Neuronal stem cell (in vitro differentiated cells): Measurements from ENCODE around the gene UBR3.

Experiments used
- DNase-seq: peaks from one replicate; pipeline ENCODE4 v3.0.0-alpha.2; 2013; ENCODE audit warnings: low spot score
- H2AFZ ChIP-seq: one replicate; pipeline ENCODE4 v1.6.1; 2013; ENCODE audit warnings: mild to moderate bottlenecking, low read length, inconsistent platforms
- H2AK5ac ChIP-seq: 2 replicates; pipeline ENCODE4 v1.6.1; 2013; ENCODE audit warnings: low read depth, mild to moderate bottlenecking, inconsistent platforms, low read length, moderate library complexity, mixed read lengths
- H2BK120ac ChIP-seq: 2 replicates; pipeline ENCODE4 v1.6.1; 2013; ENCODE audit warnings: low read depth, mild to moderate bottlenecking, inconsistent platforms, low read length, moderate library complexity, mixed read lengths
- H2BK12ac ChIP-seq: one replicate; pipeline ENCODE4 v1.6.1; 2013; ENCODE audit warnings: low read length, inconsistent platforms
- H2BK15ac ChIP-seq: 2 replicates; pipeline ENCODE4 v1.6.1; 2013; ENCODE audit warnings: mild to moderate bottlenecking, low read length, inconsistent platforms, mixed read lengths
- H2BK5ac ChIP-seq: one replicate; pipeline ENCODE4 v1.6.1; 2013; ENCODE audit warnings: inconsistent platforms, mild to moderate bottlenecking, low read length, moderate library complexity
- H3K14ac ChIP-seq: one replicate; pipeline ENCODE4 v1.6.1; 2013; ENCODE audit warnings: low read length, inconsistent platforms
- H3K18ac ChIP-seq: 2 replicates; pipeline ENCODE4 v1.6.1; 2013; ENCODE audit warnings: low read length, inconsistent platforms
- H3K23ac ChIP-seq: 2 replicates; pipeline ENCODE4 v1.6.1; 2013; ENCODE audit warnings: low read depth, mild to moderate bottlenecking, mixed read lengths, low read length, inconsistent platforms; ENCODE audit not compliant: poor library complexity
- H3K27ac ChIP-seq: replicated peaks from 3 replicates; pipeline ENCODE4 v1.5.1; 2013; ENCODE audit warnings: low read length, inconsistent platforms
- H3K27me3 ChIP-seq, 3 experiments: 2 replicates each; pipeline ENCODE4 v1.6.1; 2013; ENCODE audit warnings: low read length in 3 of 3, mild to moderate bottlenecking in 2 of 3, inconsistent platforms in 1 of 3, low read depth in 1 of 3, mixed read lengths in 1 of 3, moderate library complexity in 1 of 3; ENCODE audit not compliant: control insufficient read depth in 3 of 3, insufficient read depth in 3 of 3
- H3K36me3 ChIP-seq, 2 donors: replicated peaks in 1 of 2; 2 replicates each; pipeline ENCODE4 v1.6.1; 2013; ENCODE audit warnings: low read length in 2 of 2; ENCODE audit not compliant: control insufficient read depth in 2 of 2, insufficient read depth in 2 of 2
- H3K4ac ChIP-seq: 2 replicates; pipeline ENCODE4 v1.6.1; 2013; ENCODE audit warnings: inconsistent platforms, mild to moderate bottlenecking, low read length, moderate library complexity
- H3K4me1 ChIP-seq, 2 donors: 1 replicate in 1 of 2; 2 replicates in 1 of 2; pipeline ENCODE4 v1.6.1; 2013; ENCODE audit warnings: low read length in 2 of 2, low read depth in 1 of 2; ENCODE audit not compliant: control insufficient read depth in 2 of 2, insufficient read depth in 1 of 2
- H3K4me2 ChIP-seq: one replicate; pipeline ENCODE4 v1.6.1; 2013; ENCODE audit warnings: mild to moderate bottlenecking, low read length, inconsistent platforms; ENCODE audit not compliant: insufficient read depth, poor library complexity, severe bottlenecking
- H3K4me3 ChIP-seq, 2 donors: 2 replicates each; pipeline ENCODE4 v1.5.1; 2013; ENCODE audit warnings: low read length in 2 of 2, mild to moderate bottlenecking in 2 of 2, inconsistent platforms in 1 of 2, moderate library complexity in 1 of 2
- H3K79me1 ChIP-seq: one replicate; pipeline ENCODE4 v1.6.1; 2013; ENCODE audit warnings: low read depth, mild to moderate bottlenecking, inconsistent platforms, low read length, moderate library complexity
- H3K9ac ChIP-seq: one replicate; pipeline ENCODE4 v1.6.1; 2013; ENCODE audit warnings: mild to moderate bottlenecking, low read depth, low read length, inconsistent platforms; ENCODE audit not compliant: poor library complexity
- H3K9me3 ChIP-seq, 2 donors: replicated peaks in 1 of 2; 2 replicates each; pipeline versions ENCODE3 to v1.6.1; 2013; ENCODE audit warnings: low read length in 2 of 2, mild to moderate bottlenecking in 2 of 2, inconsistent platforms in 1 of 2, low read depth in 1 of 2, mixed read lengths in 1 of 2, moderate library complexity in 1 of 2; ENCODE audit not compliant: control insufficient read depth in 2 of 2, insufficient read depth in 1 of 2
- H4K8ac ChIP-seq: one replicate; pipeline ENCODE4 v1.6.1; 2013; ENCODE audit warnings: low read depth, mild to moderate bottlenecking, inconsistent platforms, low read length, moderate library complexity
- H4K91ac ChIP-seq: one replicate; pipeline ENCODE4 v1.6.1; 2013; ENCODE audit warnings: low read length, low read depth, mild to moderate bottlenecking, inconsistent platforms; ENCODE audit not compliant: poor library complexity
- WGBS, 2 donors: extraction: QIAGEN DNeasy Blood & Tissue Kit; methylation state at CpG; one replicate each; pipeline ENCODE4 v1.1.7; 2013; ENCODE audit warnings: missing lambda C conversion rate in 2 of 2, mixed read lengths in 1 of 2; ENCODE audit not compliant: insufficient read length in 2 of 2, insufficient replicate concordance in 1 of 2; ENCODE audit errors: extremely low coverage in 2 of 2; 5-methylcytosine and 5-hydroxymethylcytosine counted together

UBR3 gene

GRCh38 chr2:169978402-169979017 lies 151.3 kb downstream of the UBR3 start:
- H3K4me1 ChIP-seq, result no peaks in the 10 kb centered on the region
- no peak overlapping the region for H3K9ac ChIP-seq
- H3K79me1 ChIP-seq, result peaks cover 1% of the 10 kb centered on the region
- peaks cover 4 to 15% of the 10 kb centered on the region in 2 donors for H3K9me3 ChIP-seq
- no peak overlapping the region for H4K8ac ChIP-seq
- no peak for DNase-seq
- H2BK5ac ChIP-seq, result no peak overlapping the region
- H3K36me3 ChIP-seq, result peaks cover 0 to 1% of the 10 kb centered on the region in 2 donors
- no peak overlapping the region for H4K91ac ChIP-seq
- no peak overlapping the region for H3K23ac ChIP-seq
- H3K4ac ChIP-seq, result no peak overlapping the region
- H3K14ac ChIP-seq, result no peak overlapping the region
- no CpG with 5 or more reads among the region's 2 CpGs for WGBS, 2 donors
- H2BK120ac ChIP-seq, result no peak overlapping the region
- H3K4me3 ChIP-seq, result no peak overlapping the region
- H2BK12ac ChIP-seq, result no peak overlapping the region
- H3K27me3 ChIP-seq, result no peaks in the 10 kb centered on the region
- no peak overlapping the region for H2AFZ ChIP-seq
- no peak overlapping the region for H3K4me2 ChIP-seq
- no peak overlapping the region for H3K27ac ChIP-seq
- H2AK5ac ChIP-seq, result no peak overlapping the region
- no peak overlapping the region for H3K18ac ChIP-seq
- no peak overlapping the region for H2BK15ac ChIP-seq

- no peaks in the 10 kb centered on the region for H3K27me3 ChIP-seq
- DNase-seq, result no peak
- no peak overlapping the region for H2AFZ ChIP-seq
- H2BK120ac ChIP-seq, result no peak overlapping the region
- H4K91ac ChIP-seq, result no peak overlapping the region
- H3K27ac ChIP-seq, result no peak overlapping the region
- no CpG with 5 or more reads among the region's 2 CpGs for whole genome bisulfite sequencing, 2 donors
- H3K4me1 ChIP-seq, result no peaks in the 10 kb centered on the region
- no peak overlapping the region for H3K4me3 ChIP-seq
- no peak overlapping the region for H4K8ac ChIP-seq
- no peak overlapping the region for H2BK5ac ChIP-seq
- H3K4me2 ChIP-seq, result no peak overlapping the region
- no peak overlapping the region for H3K18ac ChIP-seq
- H3K4ac ChIP-seq, result no peak overlapping the region
- no peak overlapping the region for H2AK5ac ChIP-seq
- no peak overlapping the region for H3K9ac ChIP-seq
- peaks cover 0 to 1% of the 10 kb centered on the region in 2 donors for H3K36me3 ChIP-seq
- H3K14ac ChIP-seq, result no peak overlapping the region
- H3K9me3 ChIP-seq, result peaks cover 4 to 15% of the 10 kb centered on the region in 2 donors
- H2BK12ac ChIP-seq, result no peak overlapping the region
- no peak overlapping the region for H2BK15ac ChIP-seq
- H3K79me1 ChIP-seq, result peaks cover 1% of the 10 kb centered on the region
- no peak overlapping the region for H3K23ac ChIP-seq
These were observed 151.8 kb downstream of the UBR3 start for GRCh38 chr2:169979025-169979424.

- no peak overlapping the region for H4K8ac ChIP-seq
- no peaks in the 10 kb centered on the region for H3K27me3 ChIP-seq
- H3K4me1 ChIP-seq, result no peaks in the 10 kb centered on the region
- H3K27ac ChIP-seq, result no peak overlapping the region
- no peak overlapping the region for H2BK12ac ChIP-seq
- no peak overlapping the region for H2BK15ac ChIP-seq
- H2BK5ac ChIP-seq, result no peak overlapping the region
- H3K23ac ChIP-seq, result no peak overlapping the region
- no peak for DNase-seq
- H3K36me3 ChIP-seq, result peaks cover 0 to 1% of the 10 kb centered on the region in 2 donors
- H2AFZ ChIP-seq, result no peak overlapping the region
- H3K4ac ChIP-seq, result no peak overlapping the region
- no peak overlapping the region for H2BK120ac ChIP-seq
- no peak overlapping the region for H3K4me3 ChIP-seq
- H3K4me2 ChIP-seq, result no peak overlapping the region
- no peak overlapping the region for H3K9ac ChIP-seq
- peaks cover 4 to 15% of the 10 kb centered on the region in 2 donors for H3K9me3 ChIP-seq
- H2AK5ac ChIP-seq, result no peak overlapping the region
- no peak overlapping the region for H3K18ac ChIP-seq
- no peak overlapping the region for H4K91ac ChIP-seq
- WGBS, 2 donors, result no CpG with 5 or more reads among the region's 4 CpGs
- H3K14ac ChIP-seq, result no peak overlapping the region
- H3K79me1 ChIP-seq, result peaks cover 1% of the 10 kb centered on the region
These were observed 152.7 kb downstream of the UBR3 start for GRCh38 chr2:169980001-169980400.

- no peak overlapping the region for H3K9ac ChIP-seq
- H3K9me3 ChIP-seq, result peaks cover 4 to 15% of the 10 kb centered on the region in 2 donors
- no peak overlapping the region for H4K8ac ChIP-seq
- no peak overlapping the region for H4K91ac ChIP-seq
- peaks cover 1% of the 10 kb centered on the region for H3K79me1 ChIP-seq
- no peaks in the 10 kb centered on the region for H3K4me1 ChIP-seq
- H2AFZ ChIP-seq, result no peak overlapping the region
- no peak for DNase-seq
- H3K4ac ChIP-seq, result no peak overlapping the region
- H3K27ac ChIP-seq, result no peak overlapping the region
- no peak overlapping the region for H2BK12ac ChIP-seq
- peaks cover 0 to 1% of the 10 kb centered on the region in 2 donors for H3K36me3 ChIP-seq
- H3K27me3 ChIP-seq, result no peaks in the 10 kb centered on the region
- H3K23ac ChIP-seq, result no peak overlapping the region
- no peak overlapping the region for H2AK5ac ChIP-seq
- WGBS, 2 donors, result no CpG with 5 or more reads among the region's 2 CpGs
- H3K4me3 ChIP-seq, result no peak overlapping the region
- H3K14ac ChIP-seq, result no peak overlapping the region
- H3K4me2 ChIP-seq, result no peak overlapping the region
- no peak overlapping the region for H3K18ac ChIP-seq
- no peak overlapping the region for H2BK15ac ChIP-seq
- H2BK5ac ChIP-seq, result no peak overlapping the region
- no peak overlapping the region for H2BK120ac ChIP-seq
These were observed 153.4 kb downstream of the UBR3 start for GRCh38 chr2:169980643-169981042.
